Stomach smooth muscle (tissue), 2 donors: ENCODE results near the gene DDO.
A peak's percentile ranks its signal among the peaks of the same experiment; 100 is the strongest.

Experiments used
- H3K27ac ChIP-seq: one replicate; pipeline ENCODE4 v1.7.0; 2013; ENCODE audit warnings: mild to moderate bottlenecking, low read length, inconsistent platforms
- H3K27me3 ChIP-seq, 2 donors: one replicate each; pipeline ENCODE4 v1.7.0; 2013; ENCODE audit warnings: low read length in 2 of 2; ENCODE audit not compliant: insufficient read depth in 2 of 2, control insufficient read depth in 1 of 2
- H3K36me3 ChIP-seq, 2 donors: one replicate each; pipeline ENCODE4 v1.7.0; 2013; ENCODE audit warnings: low read length in 2 of 2; ENCODE audit not compliant: control insufficient read depth in 2 of 2, insufficient read depth in 2 of 2
- H3K4me1 ChIP-seq: one replicate; pipeline ENCODE4 v1.7.0; 2013; ENCODE audit warnings: low read length; ENCODE audit not compliant: control insufficient read depth, insufficient read depth
- H3K4me3 ChIP-seq, 2 donors: one replicate each; pipeline ENCODE4 v1.7.0; 2013; ENCODE audit warnings: low read length in 2 of 2
- H3K9ac ChIP-seq, 2 donors: one replicate each; pipeline ENCODE4 v1.7.0; 2013; ENCODE audit warnings: low read length in 2 of 2, mild to moderate bottlenecking in 1 of 2
- H3K9me3 ChIP-seq, 2 donors: one replicate each; pipeline ENCODE4 v1.7.0; 2013; ENCODE audit warnings: low read length in 2 of 2; ENCODE audit not compliant: control insufficient read depth in 2 of 2
- donor health status: healthy.
- donor health status: Pancreatic carcinoma.

Gene DDO

DNA sequence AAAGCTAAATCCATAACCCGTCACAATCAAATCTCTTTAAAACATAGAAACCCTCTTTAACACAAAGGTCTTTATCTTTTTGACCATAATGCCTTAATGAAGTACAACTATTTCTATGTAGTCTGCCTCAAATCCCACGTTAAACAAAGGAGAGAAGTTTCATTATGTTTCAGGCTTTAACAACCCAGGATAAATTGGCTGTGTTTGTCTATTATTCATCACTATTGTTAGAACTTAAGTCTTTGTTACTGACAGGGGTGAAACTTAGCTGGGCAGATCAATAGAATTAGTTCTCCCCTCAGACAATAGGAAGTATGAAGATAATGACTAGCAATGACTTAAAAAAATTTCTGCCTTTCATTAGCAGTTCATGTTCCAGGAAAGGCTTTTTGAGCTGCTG lies 47.1 kb downstream of the DDO start:
- Histone ChIP-seq H3K9ac (no peak overlapping the region), H3K4me1 (peaks cover 24% of the 10 kb centered on the region), H3K4me3 (no peak overlapping the region), H3K27me3 (no peaks in the 10 kb centered on the region), H3K27ac (no peak overlapping the region), H3K9me3 (no peaks in the 10 kb centered on the region), H3K36me3 (no peaks in the 10 kb centered on the region)

GRCh38 chr6:110367825-110368224 lies 47.5 kb downstream of the DDO start:
- Histone ChIP-seq H3K27me3 (no peaks in the 10 kb centered on the region), H3K27ac (no peak overlapping the region), H3K36me3 (no peaks in the 10 kb centered on the region), H3K9me3 (no peaks in the 10 kb centered on the region), H3K9ac (no peak overlapping the region), H3K4me3 (no peak overlapping the region), H3K4me1 (peaks cover 27% of the 10 kb centered on the region)

DNA sequence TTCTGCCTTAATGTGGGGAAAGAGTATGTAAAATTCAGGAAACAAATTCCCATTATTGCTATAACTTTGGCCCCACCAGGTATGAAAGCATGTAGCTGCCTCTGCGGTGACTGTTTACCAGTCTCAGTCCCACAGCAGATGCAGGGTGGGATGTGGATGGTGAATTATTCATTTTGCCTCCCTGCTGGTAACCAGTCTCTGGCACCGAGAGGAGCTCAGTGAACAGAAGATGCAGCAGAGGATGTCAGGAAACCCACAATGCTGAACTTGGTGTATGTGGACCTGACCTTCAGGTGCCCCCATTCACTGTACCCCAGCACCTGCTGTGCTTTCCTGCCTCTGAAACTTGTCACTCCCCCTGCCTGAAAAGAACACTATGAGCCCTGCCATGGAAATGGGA lies 48.4 kb downstream of the DDO start:
- Histone ChIP-seq H3K27me3 (no peaks in the 10 kb centered on the region), H3K4me1 (peaks cover 27% of the 10 kb centered on the region)

GRCh38 chr6:110366256-110366655 lies 49.1 kb downstream of the DDO start:
- Histone ChIP-seq H3K4me1 (peaks cover 27% of the 10 kb centered on the region), H3K36me3 (no peaks in the 10 kb centered on the region), H3K4me3 (no peak overlapping the region), H3K27me3 (no peaks in the 10 kb centered on the region), H3K9ac (no peak overlapping the region), H3K27ac (no peak overlapping the region), H3K9me3 (no peaks in the 10 kb centered on the region)

More for the DNA sequence above, 48.4 kb downstream of the DDO start:
- no peak overlapping the region for H3K4me3 ChIP-seq
- H3K27ac ChIP-seq: no peak overlapping the region
- H3K9ac ChIP-seq: no peak overlapping the region
- H3K9me3 ChIP-seq: no peaks in the 10 kb centered on the region
- H3K36me3 ChIP-seq: no peaks in the 10 kb centered on the region

GRCh38 chr6:110364364-110365105 lies 50.8 kb downstream of the DDO start:
- peak overlapping the region; percentile 97 for H3K27ac ChIP-seq
- no peaks in the 10 kb centered on the region for H3K9me3 ChIP-seq
- H3K4me1 ChIP-seq: peaks cover 34% of the 10 kb centered on the region
- H3K27me3 ChIP-seq: no peaks in the 10 kb centered on the region
- peak overlapping the region; percentile 23 to 24 for H3K4me3 ChIP-seq
- peak overlapping the region; percentile 57 to 71 for H3K9ac ChIP-seq
- H3K36me3 ChIP-seq: no peaks in the 10 kb centered on the region

DNA sequence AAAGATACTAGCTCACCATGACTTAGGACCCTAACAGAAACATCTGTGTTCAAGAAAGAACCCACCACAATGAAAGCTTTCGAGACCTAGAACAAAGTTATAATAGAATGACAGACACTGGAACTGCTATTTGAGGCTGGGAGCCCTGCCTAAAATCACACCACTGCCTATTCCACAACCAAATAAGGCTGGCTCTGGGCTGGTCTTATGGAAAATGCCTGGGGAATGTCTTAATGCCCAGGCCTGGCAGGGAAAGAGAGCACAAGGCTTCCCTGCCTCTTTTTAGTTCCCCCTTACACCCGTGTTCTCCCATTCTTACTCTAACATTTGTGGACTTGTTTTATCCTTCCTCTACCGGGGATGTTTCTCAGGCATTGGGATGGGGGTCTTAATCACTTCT lies 51.6 kb downstream of the DDO start:
- Histone ChIP-seq H3K4me1 (peaks cover 42% of the 10 kb centered on the region), H3K36me3 (no peaks in the 10 kb centered on the region), H3K27ac (peak overlapping the region; percentile 97), H3K4me3 (peak overlapping the region in 1 of 2 donors; percentile 24), H3K9ac (peak overlapping the region; percentile 57 to 71), H3K27me3 (no peaks in the 10 kb centered on the region), H3K9me3 (no peaks in the 10 kb centered on the region)

DNA sequence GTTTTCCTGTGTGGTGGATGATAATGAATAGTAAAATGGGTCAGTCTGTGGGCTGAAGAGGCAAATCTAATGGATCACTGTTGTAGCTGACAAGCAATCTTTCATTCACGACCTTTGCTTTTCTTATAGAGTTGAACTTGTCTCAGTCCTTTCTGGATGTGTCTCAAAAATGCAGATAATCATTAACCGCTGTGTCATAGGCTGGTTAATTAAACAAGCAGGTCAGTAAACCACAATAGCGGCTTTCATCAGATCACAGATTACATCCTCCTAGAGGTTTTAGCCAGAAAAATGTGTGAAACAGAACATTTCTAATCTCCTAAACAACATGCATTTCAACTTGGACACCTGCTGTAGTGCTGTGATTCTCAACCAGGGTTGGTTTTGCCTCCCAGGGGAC lies 54.7 kb downstream of the DDO start:
- no peak overlapping the region for H3K4me3 ChIP-seq
- no peaks in the 10 kb centered on the region for H3K36me3 ChIP-seq
- peaks cover 50% of the 10 kb centered on the region for H3K4me1 ChIP-seq
- H3K27ac ChIP-seq: peak overlapping the region; percentile 97
- no peaks in the 10 kb centered on the region for H3K9me3 ChIP-seq
- no peaks in the 10 kb centered on the region for H3K27me3 ChIP-seq
- no peak overlapping the region for H3K9ac ChIP-seq

- Histone ChIP-seq H3K9me3 (no peaks in the 10 kb centered on the region), H3K9ac (peak overlapping the region; percentile 77 to 82), H3K27me3 (no peaks in the 10 kb centered on the region), H3K36me3 (no peaks in the 10 kb centered on the region), H3K4me1 (peaks cover 49% of the 10 kb centered on the region), H3K4me3 (peak overlapping the region; percentile 58 to 87), H3K27ac (peak overlapping the region; percentile 97)
Observed at GRCh38 chr6:110359556-110359955, 55.8 kb downstream of the DDO start.

DNA sequence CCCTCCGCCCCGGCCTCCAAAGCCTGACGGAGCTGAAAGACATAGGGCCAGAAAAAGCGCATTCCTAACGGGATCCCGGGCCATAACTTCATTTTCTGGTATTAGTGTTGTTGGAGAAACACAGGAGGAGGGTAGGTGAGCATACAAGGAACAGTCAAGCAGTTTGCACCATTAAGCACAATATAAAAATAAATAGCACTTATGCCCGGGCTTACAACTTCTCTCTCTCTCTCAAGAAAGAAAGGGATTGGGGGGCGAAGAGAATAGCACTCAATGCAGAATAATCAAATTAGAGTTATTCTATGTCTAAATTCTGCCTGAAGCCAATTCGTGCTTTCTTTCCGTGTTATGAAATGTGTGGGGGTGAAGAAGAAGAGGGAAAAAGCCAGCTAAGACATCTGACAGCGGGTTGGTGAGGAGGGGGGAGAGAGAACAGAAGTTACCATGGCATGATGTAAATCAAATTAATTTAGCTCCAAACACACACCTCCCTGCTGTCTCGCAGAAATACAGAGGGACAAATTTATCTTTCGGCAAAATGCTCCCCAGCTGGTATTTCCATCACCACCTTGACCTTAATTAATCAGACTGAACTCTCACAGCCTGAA lies 56.7 kb downstream of the DDO start:
- Histone ChIP-seq H3K36me3 (no peaks in the 10 kb centered on the region), H3K9ac (peak overlapping the region; percentile 77 to 82), H3K4me3 (peak overlapping the region; percentile 58 to 87), H3K27me3 (no peaks in the 10 kb centered on the region), H3K9me3 (no peaks in the 10 kb centered on the region), H3K4me1 (peaks cover 48% of the 10 kb centered on the region), H3K27ac (peak overlapping the region; percentile 97)

- H3K9ac ChIP-seq: peak within 1 kb of the TSS; percentile 85 to 94
- H3K27ac ChIP-seq: peak within 1 kb of the TSS; percentile 97
- H3K4me3 ChIP-seq: peak within 1 kb of the TSS; percentile 81 to 87
- H3K36me3 ChIP-seq: no peaks in the 10 kb centered on the region
- H3K27me3 ChIP-seq: no peaks in the 10 kb centered on the region
- peaks cover 52% of the 10 kb centered on the region for H3K4me1 ChIP-seq
- H3K9me3 ChIP-seq: no peaks in the 10 kb centered on the region
Observed at GRCh38 chr6:110357664-110358552, 57.5 kb downstream of the DDO start, which contains the start of gene METTL24. METTL24 (minus strand) TSS chr6:110358349; CDS start chr6:110358272, 77 bp downstream.
